Astrocyte of the spinal cord (primary cell): ENCODE measurements around the gene DES.

Experiments
- DNase-seq: peaks from one replicate; pipeline ENCODE4 v3.0.0; 2011; ENCODE audit warnings: low read depth, low spot score
- H3K4me3 ChIP-seq: 2 replicates; pipeline ENCODE4 v1.5.1; 2011; ENCODE audit warnings: low read depth, mild to moderate bottlenecking, low read length, moderate library complexity
- in situ Hi-C: cut with HindIII; loops from 2 replicates; pipeline ENCODE4 v1.10.0; 2017; ENCODE audit warnings: low sequenced_read_pairs
- TF ChIP-seq, protein P1 (sequence below): IDR thresholded peaks from 2 replicates; pipeline ENCODE4 v1.5.1; 2012; ENCODE audit warnings: low read depth, mild to moderate bottlenecking, low read length, inconsistent platforms

Gene DES

GRCh38 chr2:219425238-219426067, 7.3 kb downstream of the DES start:
- in situ Hi-C loops = no loop called here
- no peak for DNase-seq
- TF ChIP-seq, protein P1, sequence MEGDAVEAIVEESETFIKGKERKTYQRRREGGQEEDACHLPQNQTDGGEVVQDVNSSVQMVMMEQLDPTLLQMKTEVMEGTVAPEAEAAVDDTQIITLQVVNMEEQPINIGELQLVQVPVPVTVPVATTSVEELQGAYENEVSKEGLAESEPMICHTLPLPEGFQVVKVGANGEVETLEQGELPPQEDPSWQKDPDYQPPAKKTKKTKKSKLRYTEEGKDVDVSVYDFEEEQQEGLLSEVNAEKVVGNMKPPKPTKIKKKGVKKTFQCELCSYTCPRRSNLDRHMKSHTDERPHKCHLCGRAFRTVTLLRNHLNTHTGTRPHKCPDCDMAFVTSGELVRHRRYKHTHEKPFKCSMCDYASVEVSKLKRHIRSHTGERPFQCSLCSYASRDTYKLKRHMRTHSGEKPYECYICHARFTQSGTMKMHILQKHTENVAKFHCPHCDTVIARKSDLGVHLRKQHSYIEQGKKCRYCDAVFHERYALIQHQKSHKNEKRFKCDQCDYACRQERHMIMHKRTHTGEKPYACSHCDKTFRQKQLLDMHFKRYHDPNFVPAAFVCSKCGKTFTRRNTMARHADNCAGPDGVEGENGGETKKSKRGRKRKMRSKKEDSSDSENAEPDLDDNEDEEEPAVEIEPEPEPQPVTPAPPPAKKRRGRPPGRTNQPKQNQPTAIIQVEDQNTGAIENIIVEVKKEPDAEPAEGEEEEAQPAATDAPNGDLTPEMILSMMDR = no peak
- H3K4me3 ChIP-seq = no peak overlapping the region

DNA sequence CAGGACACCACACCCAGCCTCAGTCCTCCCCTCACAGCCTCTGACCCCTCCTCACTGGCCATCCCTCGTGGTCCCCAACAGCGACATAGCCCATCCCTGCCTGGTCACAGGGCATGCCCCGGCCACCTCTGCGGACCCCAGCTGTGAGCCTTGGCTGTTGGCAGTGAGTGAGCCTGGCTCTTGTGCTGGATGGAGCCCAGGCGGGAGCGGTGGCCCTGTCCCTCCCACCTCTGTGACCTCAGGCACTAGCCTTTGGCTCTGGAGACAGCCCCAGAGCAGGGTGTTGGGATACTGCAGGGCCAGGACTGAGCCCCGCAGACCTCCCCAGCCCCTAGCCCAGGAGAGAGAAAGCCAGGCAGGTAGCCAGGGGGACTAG, 7.9 kb downstream of the DES start:
- TF ChIP-seq, protein P1 = no peak
- H3K4me3 ChIP-seq = no peak overlapping the region
- in situ Hi-C loops = no loop called here
- DNase-seq = no peak

GRCh38 chr2:219426534-219427136, 8.5 kb downstream of the DES start:
- TF ChIP-seq, protein P1 = no peak
- in situ Hi-C loops = no loop called here
- no peak overlapping the region for H3K4me3 ChIP-seq
- DNase-seq = no peak

DNA sequence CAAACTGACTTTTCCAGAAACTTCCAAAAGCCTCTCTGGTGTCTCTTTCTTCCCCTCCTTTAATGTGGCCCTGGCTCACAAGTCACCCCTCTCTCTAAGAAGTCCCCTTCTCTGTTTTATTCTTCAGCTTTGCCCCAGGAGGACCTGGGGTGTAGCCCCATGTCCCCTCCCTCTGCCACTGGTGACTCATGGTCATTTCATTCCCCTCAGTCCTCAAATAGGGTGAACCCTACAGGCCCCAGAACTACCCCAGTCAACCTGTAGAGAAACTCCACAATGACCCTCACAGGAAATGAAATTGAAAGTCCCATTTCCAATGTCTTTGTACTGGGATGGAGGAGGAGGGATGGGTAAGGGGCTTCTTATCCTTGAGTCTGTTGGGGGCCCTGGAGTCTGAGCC, 10.3 kb downstream of the DES start:
- in situ Hi-C loops = no loop called here
- H3K4me3 ChIP-seq = no peak overlapping the region
- no peak for DNase-seq
- TF ChIP-seq, protein P1 = no peak

- no peak for DNase-seq
- in situ Hi-C loops = no loop called here
- H3K4me3 ChIP-seq = no peak overlapping the region
- TF ChIP-seq, protein P1 = no peak
These were observed 11.9 kb downstream of the DES start for GRCh38 chr2:219429958-219430606.

- no peak overlapping the region for H3K4me3 ChIP-seq
- DNase-seq = peak; percentile 32
- TF ChIP-seq, protein P1 = peak; percentile 57
- in situ Hi-C loops = no loop called here
These were observed 12.7 kb downstream of the DES start for GRCh38 chr2:219430633-219431615.
